HG03103 (cell line): ENCODE data around the gene MYO5B.

ENCODE experiments used
- ATAC-seq: cut with Tn5 transposase; IDR thresholded peaks from one replicate; pipeline ENCODE4 v1.9.1; 2021; ENCODE audit warnings: low read depth; ENCODE audit not compliant: unreplicated experiment

The MYO5B gene

GRCh38 chr18:49976795-49977560 lies 218.0 kb downstream of the MYO5B start:
- ATAC-seq, result no peak

- no peak for ATAC-seq
Observed at GRCh38 chr18:49976001-49976400, 218.9 kb downstream of the MYO5B start.

DNA sequence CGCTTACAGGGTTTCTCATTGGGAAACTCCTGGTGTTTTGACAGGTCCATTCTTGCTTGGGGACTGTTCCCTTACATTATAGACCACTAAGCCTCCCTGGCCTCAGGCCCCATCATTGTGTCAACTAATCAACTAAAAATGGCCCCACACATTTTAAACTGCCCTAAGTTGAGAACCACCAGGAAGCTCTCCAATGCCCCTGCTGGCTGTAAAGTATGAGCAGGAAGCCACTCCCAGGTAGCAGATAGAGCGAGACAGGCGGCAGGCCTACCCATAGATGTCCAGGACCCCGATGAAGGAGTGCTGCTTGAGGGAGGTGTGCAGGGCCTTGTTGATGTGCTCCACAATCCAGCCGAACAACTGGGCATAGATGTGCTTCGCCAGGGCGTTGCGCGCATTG lies 220.9 kb downstream of the MYO5B start:
- ATAC-seq, result no peak

GRCh38 chr18:49973592-49973991 lies 221.4 kb downstream of the MYO5B start:
- no peak for ATAC-seq

DNA sequence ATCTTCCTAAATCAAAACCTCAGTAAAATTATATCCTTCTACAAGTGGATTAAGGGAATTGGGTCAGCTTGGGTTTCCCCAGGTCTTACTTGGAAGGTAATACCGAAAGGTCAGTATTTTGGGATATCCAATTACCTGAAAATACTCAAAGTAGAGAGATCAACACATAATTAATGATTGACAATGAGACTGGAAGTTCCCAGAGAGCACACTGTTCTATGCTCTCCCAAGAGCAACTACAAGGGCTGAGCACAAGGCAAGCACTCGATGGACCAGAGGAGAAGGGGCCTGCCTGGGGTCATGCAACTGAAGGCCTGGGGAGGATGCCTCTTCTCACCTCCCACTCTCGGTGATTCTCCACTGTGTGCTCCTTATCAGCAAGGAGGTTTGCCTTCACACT lies 222.4 kb downstream of the MYO5B start:
- ATAC-seq, result no peak

DNA sequence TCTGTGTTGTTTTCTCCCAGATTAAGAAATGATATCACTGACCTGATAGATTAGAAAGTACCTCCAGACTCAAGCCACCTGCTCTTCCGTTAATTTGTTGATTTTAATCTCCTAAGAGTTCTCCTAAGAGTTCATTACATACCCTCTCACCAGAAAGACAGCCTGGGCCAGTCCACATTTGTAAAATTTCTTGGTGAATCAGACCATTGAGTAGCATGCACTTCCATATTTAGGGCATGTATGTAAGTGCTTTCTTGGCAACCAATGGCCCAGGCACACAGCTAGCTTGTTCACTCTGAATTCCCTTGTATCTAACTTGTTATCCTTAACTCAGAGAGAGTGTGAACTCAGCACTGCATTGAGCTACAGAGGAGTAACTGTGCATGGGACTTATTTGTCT lies 223.5 kb downstream of the MYO5B start:
- ATAC-seq, result no peak

- no peak for ATAC-seq
Observed at GRCh38 chr18:49970319-49970718, 224.6 kb downstream of the MYO5B start.

GRCh38 chr18:49968644-49969309 lies 226.2 kb downstream of the MYO5B start:
- no peak for ATAC-seq

DNA sequence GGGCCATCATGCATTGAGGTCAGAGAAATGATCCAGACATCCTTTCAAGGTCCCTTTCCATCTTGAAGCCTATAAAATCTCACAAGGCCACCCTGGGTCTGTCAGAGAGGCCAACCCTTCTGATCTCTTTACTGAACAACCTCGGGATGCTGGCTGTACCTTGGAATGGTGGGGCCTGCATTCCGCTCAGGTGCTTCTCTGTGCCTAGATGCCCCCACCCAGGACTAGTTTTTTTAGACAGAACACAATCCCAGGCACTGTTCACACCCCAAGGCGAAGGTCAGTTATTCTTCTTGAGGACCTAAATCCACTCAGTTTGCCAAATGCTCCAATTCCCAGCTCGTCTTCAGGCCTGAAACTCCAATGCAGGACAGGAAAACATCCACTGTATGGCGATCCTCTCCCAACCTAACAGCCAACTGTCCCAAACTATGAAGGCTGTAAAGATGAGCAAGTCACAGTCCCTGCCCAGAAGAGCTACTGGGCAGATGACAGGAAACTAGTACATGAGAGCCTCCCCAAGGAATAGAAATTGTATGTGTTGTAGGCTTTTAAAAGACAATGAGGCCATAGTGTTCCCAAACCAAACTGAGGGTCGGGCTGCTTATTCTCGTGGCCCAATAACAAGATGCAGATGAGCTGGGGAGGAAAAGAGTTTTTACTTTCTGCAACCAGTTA lies 227.2 kb downstream of the MYO5B start:
- ATAC-seq, result no peak

DNA sequence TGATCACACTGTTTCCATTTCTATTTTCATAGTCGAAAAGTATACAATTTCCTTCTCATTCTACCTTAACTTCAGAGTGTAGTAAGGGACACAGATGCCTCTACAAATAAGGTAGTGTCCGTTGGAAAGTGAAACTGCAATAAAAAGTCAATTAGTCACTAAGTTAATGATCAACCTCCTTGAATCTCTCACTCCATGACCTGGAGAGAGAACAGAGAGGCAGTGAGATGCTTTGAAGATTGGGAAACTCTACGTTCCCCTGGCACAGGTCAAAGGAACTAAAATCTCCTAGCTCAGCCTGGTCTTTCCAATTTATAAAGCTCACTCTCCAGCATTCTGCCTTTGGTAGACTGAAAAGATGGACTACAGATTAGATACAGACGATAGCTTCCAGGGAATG lies 227.8 kb downstream of the MYO5B start:
- no peak for ATAC-seq

DNA sequence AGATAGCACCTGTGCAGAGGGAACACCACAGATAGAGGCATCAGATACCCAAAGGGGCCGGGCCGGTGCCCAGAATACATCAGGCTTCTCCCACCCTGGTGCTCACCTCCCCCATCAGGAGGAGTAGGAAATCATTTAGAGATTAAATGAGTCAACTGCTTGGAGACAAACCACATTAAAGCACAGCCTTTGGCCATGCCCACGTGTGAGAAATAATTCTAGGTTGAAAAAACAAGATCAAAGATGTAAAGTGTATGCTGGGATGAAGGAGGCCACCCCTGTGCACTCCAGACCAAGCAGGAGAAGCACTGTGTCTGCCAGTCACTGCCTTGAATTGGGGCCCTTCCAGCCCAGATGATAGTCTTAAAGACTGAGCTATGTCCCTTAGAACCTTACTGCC lies 228.9 kb downstream of the MYO5B start:
- ATAC-seq, result no peak

DNA sequence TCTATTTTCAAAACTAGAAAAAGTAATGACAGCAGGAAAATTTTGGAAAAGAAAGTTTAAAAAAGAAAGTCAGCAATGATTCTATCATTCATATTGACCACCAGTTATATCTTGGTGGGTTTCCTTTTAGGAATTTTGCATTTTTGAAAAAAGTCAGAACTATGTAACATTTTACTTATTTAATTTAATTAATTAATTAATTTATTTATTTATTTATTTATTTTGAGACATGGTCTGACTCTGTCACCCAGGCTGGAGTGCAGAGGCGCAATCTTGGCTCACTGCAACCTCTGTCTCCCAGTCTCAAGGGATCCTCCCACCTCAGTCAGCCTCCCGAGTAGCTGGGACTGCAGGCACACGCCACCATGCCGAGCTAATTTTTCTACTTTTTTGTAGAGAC lies 231.7 kb downstream of the MYO5B start:
- no peak for ATAC-seq

DNA sequence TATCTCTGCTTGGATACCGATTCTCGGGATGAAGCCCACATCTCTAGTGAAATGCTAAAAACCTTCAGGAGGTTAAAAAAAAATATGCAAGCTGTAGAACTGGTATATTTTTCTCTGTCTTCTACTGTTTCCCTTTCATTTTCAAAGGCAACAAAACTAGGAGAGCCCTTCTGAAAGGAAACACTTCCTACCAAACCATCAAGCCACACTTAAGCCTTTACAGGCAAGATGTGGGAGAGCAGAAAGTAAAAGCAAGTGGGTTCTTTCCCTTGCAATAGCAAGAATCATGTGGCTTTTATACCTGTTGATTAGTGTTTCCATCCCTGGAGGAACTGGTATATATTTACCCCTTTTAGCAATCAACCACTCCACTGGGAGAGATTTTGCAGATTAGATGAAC lies 233.7 kb downstream of the MYO5B start:
- ATAC-seq, result no peak

DNA sequence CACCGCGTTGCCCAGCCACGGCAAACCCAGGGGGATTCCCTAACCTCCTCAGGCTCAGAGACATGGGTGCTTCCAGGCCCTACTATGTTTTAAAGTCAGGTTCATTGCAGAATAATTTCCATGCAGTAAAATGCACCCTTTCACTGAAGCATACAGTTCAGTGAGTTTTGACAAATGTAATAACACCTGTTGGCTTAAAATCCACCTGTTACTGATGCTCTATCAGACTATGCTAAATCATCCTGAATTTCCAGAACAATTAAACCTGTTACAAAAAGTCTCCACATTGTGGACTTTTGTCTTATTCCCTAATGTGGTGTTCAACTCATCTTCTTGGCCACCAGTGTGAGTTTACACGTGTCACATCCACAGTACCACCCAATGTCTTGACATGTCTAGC lies 234.6 kb downstream of the MYO5B start:
- ATAC-seq, result no peak

GRCh38 chr18:49959176-49959575 lies 235.8 kb downstream of the MYO5B start:
- ATAC-seq, result no peak

DNA sequence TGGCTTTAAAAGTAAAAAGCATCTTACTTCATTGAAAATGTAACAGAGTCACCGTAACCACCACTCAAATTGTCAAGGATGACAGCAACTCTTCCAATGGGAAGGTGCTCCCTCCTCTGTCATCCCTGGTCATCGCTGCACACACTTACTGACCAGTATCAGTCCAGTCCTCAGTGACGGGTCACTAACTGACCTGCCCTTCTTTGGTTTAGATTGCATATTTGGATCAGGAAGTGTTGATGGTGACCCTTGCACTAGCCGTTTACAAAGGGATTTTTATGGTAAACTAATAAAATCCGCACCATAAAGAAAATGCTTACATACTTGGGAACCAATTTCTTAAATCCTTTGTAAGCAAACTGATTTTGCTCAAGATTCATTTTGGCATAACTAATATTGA lies 239.7 kb downstream of the MYO5B start:
- no peak for ATAC-seq

DNA sequence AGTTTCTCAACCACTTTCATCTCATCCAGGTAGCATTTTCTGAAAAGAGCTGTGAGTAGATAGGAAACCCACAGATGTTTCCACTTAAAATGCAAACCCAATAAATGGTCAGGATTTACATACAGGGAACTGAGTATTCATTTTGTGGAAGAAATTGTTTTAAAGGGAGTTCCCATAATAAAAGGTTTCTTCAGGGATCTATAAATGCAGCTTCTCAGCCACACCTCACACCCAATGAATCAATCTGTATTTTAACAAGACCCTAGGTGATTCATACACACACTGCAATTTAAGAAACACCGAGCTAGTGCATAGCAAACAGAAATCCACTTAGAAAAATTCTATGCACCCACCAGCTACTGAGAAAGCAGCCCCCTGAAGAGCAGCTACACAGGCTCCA lies 241.6 kb downstream of the MYO5B start:
- no peak for ATAC-seq

- no peak for ATAC-seq
Observed at GRCh38 chr18:49949951-49950395, 245.0 kb downstream of the MYO5B start.

- no peak for ATAC-seq
Observed at GRCh38 chr18:49948975-49949374, 246.0 kb downstream of the MYO5B start.

DNA sequence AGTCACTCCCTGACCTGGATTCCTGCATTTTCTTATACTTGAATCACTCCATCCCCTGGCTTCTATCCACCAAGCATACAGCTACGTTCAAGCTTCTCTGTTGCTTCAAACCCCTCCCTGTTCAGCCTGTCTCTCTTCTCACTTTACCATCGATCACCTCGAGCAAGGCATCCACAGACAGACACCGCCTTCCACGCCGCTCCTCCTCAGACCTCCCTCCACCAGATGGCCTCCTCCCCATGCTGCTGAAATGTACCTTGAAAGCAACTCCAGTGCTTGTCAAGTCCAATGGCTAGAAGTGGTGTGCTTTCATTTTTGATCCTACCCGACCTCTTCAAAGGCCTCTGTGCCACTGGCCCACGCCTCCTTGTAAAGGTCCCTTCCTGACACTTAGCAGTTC lies 250.3 kb downstream of the MYO5B start:
- no peak for ATAC-seq

DNA sequence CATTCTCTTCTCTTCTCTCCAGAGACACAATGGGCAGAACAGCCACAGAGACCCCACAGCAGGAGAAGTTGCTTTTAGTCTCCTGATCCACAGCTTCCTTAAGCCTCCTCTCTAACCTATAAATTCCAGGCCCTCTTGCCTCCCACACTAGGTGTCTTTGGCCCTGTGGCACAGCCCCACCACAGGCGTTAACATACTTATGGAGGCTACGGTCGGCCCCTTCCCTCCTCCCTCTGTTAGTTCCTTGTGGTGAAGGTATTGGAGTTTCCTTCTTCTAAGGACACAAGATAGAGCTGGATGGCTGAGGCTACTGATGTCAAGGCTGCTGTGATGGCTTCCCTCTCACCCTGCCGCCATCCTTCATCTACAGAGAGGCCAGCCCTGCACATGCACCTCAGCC lies 258.1 kb downstream of the MYO5B start:
- no peak for ATAC-seq

DNA sequence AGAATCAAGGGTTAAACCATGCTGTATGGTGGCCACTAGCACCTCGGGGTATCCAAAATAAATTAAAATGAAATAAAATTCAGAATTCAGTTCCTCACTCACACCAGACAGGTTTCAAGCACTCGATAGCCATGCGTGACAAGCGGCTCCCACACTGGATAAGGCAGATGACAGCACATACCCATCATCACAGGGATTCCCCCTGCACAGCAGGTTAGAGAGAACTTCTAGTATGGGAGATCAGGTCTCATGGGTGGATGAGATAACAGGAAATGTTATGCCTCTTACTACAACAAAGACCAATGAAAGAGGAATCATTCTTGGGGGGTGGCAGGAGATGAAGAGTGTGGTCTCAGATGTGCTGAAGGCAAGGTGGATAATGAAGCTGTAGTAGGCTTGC lies 259.7 kb downstream of the MYO5B start:
- ATAC-seq, result no peak
